GM12892 (cell line): Measurements from ENCODE around the gene SLC15A3.

ENCODE experiments used
- DNase-seq: peaks from one replicate; pipeline ENCODE4 v3.0.0; 2011; ENCODE audit not compliant: insufficient read length
- FAIRE-seq: peaks from 2 replicates; lab custom pipeline; 2011; peaks lifted over from hg19 to GRCh38; lab: Jason Lieb, UNC
- POLR2A ChIP-seq: IDR thresholded peaks from 2 replicates; pipeline ENCODE4 v1.6.1; 2011; ENCODE audit warnings: low read depth, low read length, control low read depth
- POLR2AphosphoS5 ChIP-seq: IDR thresholded peaks from 2 replicates; pipeline ENCODE4 v1.6.1; 2011; ENCODE audit warnings: low read depth, low read length, control low read depth
- TAF1 ChIP-seq: IDR thresholded peaks from 2 replicates; pipeline ENCODE4 v1.6.1; 2011; ENCODE audit warnings: low read depth, mild to moderate bottlenecking, control low read depth, low read length, borderline replicate concordance

Gene SLC15A3

GRCh38 chr11:60953781-60954180 lies 1.8 kb upstream of the SLC15A3 start:
- no peak for FAIRE-seq
- no peak for TF ChIP-seq TAF1
- no peak for TF ChIP-seq POLR2AphosphoS5
- peak; percentile 43; the same call in 1 of the 2 replicates for TF ChIP-seq POLR2A
- no peak for DNase-seq

GRCh38 chr11:60952742-60953170 lies 780 bp upstream of the SLC15A3 start:
- TF ChIP-seq POLR2A: peak; percentile 48; the same call in 1 of the 2 replicates
- TF ChIP-seq TAF1: no peak
- FAIRE-seq (no peak), DNase-seq (no peak)

DNA sequence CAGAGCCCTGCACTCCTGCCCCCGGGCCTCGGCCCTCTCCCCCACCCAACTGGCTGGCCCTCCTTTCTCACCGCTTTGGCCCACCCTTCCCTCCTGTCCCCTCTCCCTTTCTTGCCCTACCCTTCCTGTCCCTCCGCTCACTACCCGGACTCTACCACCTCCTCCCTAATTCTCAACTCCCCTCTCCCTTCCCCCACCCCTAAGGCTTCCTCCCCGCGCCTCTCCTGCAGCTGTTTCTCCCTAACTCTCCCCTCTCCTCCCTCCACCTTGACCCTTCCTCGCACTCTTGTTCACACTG lies 421 bp downstream of the SLC15A3 start:
- FAIRE-seq: no peak

GRCh38 chr11:60950933-60951605 lies 907 bp downstream of the SLC15A3 start:
- FAIRE-seq (peak; percentile 98), DNase-seq (no peak)
- no peak for TF ChIP-seq POLR2AphosphoS5
- TF ChIP-seq POLR2A: peak; percentile 60; the same call in 1 of the 2 replicates

More for the DNA sequence above, 421 bp downstream of the SLC15A3 start:
- TF ChIP-seq TAF1 (no peak), POLR2AphosphoS5 (peak; percentile 17; the same call in 1 of the 2 replicates)
- no peak for DNase-seq

DNA sequence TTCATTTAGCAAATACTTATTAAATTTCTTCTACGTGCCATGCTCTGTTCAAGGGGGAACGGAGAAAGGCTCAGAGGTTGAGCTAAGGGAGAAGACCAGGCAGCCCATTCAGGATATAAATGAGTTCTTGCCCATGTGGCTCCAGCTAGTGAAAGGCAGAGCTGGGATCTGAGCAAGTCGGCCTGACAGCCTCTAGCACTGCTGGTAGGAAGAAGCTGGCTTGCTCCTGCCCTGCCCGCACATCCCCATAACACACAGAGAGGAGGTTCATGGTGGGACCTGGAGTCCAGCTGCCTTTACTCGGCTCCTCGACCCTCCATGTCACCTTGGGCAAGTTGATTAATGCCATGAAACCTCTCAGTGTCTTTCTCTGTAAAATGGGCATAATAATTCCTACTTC lies 2.0 kb downstream of the SLC15A3 start:
- FAIRE-seq: peak; percentile 83
- no peak for DNase-seq
- no peak for TF ChIP-seq POLR2A
- 0 out of 2 replicates have a peak, but pooled peaks have one; percentile 23 for TF ChIP-seq POLR2AphosphoS5

GRCh38 chr11:60948250-60948649 lies 3.7 kb downstream of the SLC15A3 start:
- TF ChIP-seq TAF1 (no peak), POLR2AphosphoS5 (no peak), POLR2A (no peak)
- DNase-seq (no peak), FAIRE-seq (no peak)

DNA sequence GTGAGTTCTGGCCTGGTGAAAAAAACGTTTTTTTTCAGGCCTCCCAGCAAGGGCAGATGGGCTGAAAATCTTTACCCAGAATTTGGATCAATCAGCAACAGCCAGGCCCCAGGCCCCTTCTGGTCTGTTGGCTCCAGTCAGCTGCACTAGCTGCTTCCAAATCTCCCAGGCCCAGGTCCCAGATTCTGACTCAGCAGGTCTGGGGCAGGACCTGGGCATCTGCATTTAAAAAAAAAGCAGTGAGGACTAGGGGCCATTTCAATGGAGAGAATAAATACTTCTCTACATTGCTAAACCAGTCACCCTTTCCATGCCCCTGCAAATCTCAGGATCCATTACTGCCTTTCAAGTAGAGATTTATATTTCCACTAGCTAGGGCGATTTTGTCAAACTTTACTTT lies 4.3 kb downstream of the SLC15A3 start:
- TF ChIP-seq TAF1: no peak
- TF ChIP-seq POLR2AphosphoS5: no peak
- no peak for TF ChIP-seq POLR2A
- FAIRE-seq: no peak
- no peak for DNase-seq

- TF ChIP-seq POLR2AphosphoS5: 0 out of 2 replicates have a peak, but pooled peaks have one; percentile 24
- no peak for TF ChIP-seq TAF1
- DNase-seq (no peak), FAIRE-seq (no peak)
These were observed 5.2 kb downstream of the SLC15A3 start for GRCh38 chr11:60946601-60947264.

- TF ChIP-seq POLR2AphosphoS5 (peak; percentile 44; the same call in 1 of the 2 replicates), POLR2A (no peak)
- no peak for FAIRE-seq
These were observed 6.7 kb downstream of the SLC15A3 start for GRCh38 chr11:60945295-60945667.

GRCh38 chr11:60944490-60945294 lies 7.3 kb downstream of the SLC15A3 start:
- FAIRE-seq (peak; percentile 51), DNase-seq (no peak)
- TF ChIP-seq POLR2AphosphoS5: no peak
- TF ChIP-seq TAF1: no peak
- no peak for TF ChIP-seq POLR2A

More at GRCh38 chr11:60945295-60945667, 6.7 kb downstream of the SLC15A3 start:
- DNase-seq: no peak

DNA sequence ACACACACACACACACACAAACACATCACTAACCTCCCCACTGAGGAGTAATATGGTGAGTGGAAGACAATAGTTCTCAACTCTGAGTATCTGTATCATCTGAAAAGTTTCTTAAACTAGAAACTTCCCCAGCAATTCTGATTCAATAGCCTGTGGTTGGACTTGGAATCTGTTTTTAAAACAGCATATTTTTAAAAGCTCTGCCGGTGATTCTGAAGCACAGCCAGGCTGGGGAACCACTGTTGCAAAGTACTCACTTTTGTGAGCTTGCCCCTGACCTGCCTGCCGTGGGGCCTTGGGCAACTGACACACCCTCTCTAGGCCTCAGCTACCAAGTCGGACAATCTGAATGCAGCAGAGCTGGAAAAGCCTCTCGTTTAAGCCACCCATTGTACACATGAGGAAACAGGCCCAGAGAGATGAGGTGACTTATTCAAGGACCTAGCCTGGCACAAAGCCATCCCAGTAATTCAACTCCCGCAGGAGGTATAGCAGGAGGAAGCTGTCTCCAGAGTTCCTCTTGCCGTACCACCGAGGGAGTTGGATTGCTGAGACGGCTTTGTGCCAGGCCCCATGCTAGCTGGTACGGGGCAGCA lies 8.9 kb downstream of the SLC15A3 start:
- TF ChIP-seq TAF1 (no peak), POLR2AphosphoS5 (no peak), POLR2A (no peak)
- FAIRE-seq (no peak), DNase-seq (no peak)
